ENCODE data around the gene NSMCE3.

DNA sequence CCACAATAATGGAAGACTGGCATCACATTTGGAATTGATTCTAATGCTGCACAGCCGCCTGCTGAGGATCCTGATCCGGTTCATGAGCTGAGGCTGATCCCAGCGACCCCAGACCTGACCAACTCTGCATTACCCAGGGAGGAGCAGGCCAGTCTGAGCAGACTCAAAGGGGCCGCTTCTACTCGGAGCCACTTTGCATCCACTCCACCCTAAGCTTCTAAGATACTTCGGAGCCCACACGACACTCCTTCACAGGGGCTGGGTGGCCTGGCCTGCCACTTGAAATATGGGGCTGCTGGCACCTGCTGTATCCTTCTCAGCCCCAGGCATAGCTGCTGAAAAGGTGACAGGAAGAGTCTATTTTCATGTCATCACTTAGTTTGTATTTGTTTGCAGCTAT lies 33.2 kb upstream of the NSMCE3 start:
- TF ChIP-seq CTCF (IDR thresholded peaks at IDR 0.05; ENCODE audit: poor library complexity, severe bottlenecking) = no peak
- no peak for TF ChIP-seq POLR2AphosphoS5 (IDR thresholded peaks at IDR 0.05)
- no peak for TF ChIP-seq EZH2 (IDR thresholded peaks at IDR 0.05; ENCODE audit: borderline replicate concordance, insufficient read depth, low read length, poor library complexity, severe bottlenecking)
- no peak for TF ChIP-seq REST (IDR thresholded peaks at IDR 0.05; ENCODE audit: borderline replicate concordance)
- TF ChIP-seq TAF1 (IDR thresholded peaks at IDR 0.05; ENCODE audit: low read depth) = no peak
